Activated CD8-positive, alpha-beta T cell treated with anti-CD3 and anti-CD28 coated beads for 36 hours (primary cell): ENCODE measurements around the gene CHST15. TPM values are rescaled to one million over a fixed set of nuclear protein-coding genes. Genes with fewer than 3 reads are reported as not detected.

ENCODE experiments used
- ATAC-seq: fragments of 200-7000 bp; cut with Tn5 transposase; one replicate; pipeline ENCODE4 v1.10.0; 2021; ENCODE audit warnings: mild to moderate bottlenecking, moderate library complexity
- CTCF ChIA-PET: fragments of 350-600 bp; sonication (Branson Sonifier 250); formaldehyde crosslinking; loops from one replicate; lab custom pipeline; 2021; ENCODE audit warnings: antibody characterized with exemption; lab: Charles Lee
- POLR2A ChIA-PET: fragments of 350-600 bp; sonication (Branson Sonifier 250); formaldehyde crosslinking; loops from one replicate; lab custom pipeline; 2021; ENCODE audit warnings: antibody characterized with exemption; lab: Charles Lee
- DNase-seq: peaks from one replicate; pipeline ENCODE4 v3.0.0-alpha.2; 2020
- H3K27ac Mint-ChIP-seq: one replicate; pipeline ENCODE4 v1.8.0; 2021; ENCODE audit warnings: mild to moderate bottlenecking, mixed read lengths
- H3K27me3 Mint-ChIP-seq: one replicate; pipeline ENCODE4 v1.8.0; 2021; ENCODE audit warnings: mixed read lengths
- H3K36me3 Mint-ChIP-seq: one replicate; pipeline ENCODE4 v1.8.0; 2021; ENCODE audit warnings: low read depth, mixed read lengths
- H3K4me1 Mint-ChIP-seq: one replicate; pipeline ENCODE4 v1.8.0; 2021; ENCODE audit warnings: low read depth, mixed read lengths
- H3K4me3 Mint-ChIP-seq: one replicate; pipeline ENCODE4 v1.8.0; 2021; ENCODE audit warnings: mild to moderate bottlenecking, moderate library complexity, mixed read lengths
- H3K9me3 Mint-ChIP-seq: one replicate; pipeline ENCODE4 v1.8.0; 2021; ENCODE audit warnings: mixed read lengths
- intact Hi-C: fragments of 100-400 bp; cut with micrococcal nuclease; formaldehyde crosslinking; loops from one replicate; pipeline ENCODE4 v1.10.0; 2022
- total RNA-seq, 2 experiments: library from RNA; stranded (reverse); gene quantifications; one replicate each; pipeline ENCODE4 v1.2.3, GENCODE V29; 2021
- TF ChIP-seq, protein P1 (sequence below): fragments of 200-600 bp; IDR thresholded peaks from one replicate; pipeline ENCODE4 v1.8.0; 2022; ENCODE audit warnings: antibody characterized with exemption, mild to moderate bottlenecking

CHST15 gene
- total RNA-seq, 2 experiments from 2014 or later: 0.36 to 0.81 TPM

DNA sequence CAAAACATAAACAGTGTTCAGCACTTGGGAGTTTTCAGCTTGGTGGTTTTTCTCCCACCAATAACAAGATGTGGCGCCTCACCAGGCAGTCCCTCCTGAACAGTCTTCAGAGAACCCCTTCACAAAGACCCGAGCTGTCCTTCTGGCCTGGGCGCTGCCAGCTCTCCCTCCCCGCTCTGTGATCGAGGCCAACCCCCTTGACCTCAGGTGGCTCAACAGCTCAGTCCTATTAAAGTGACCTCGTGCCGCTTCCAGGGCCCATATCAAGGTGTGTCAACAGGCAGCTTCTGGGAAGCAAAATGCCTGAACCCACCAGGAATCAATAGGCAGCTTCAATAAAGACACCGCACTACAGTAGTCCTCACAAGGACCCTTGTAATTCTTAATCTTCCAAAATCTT is 63.3 kb downstream of the CHST15 start:
- ChIA-PET CTCF (interaction anchor here (0.8 to 0.9 kb wide), 2 partner anchors 36 to 359 kb away, joined by 3 read pairs; no protein-coding TSS in a partner anchor), POLR2A (interaction anchor here (0.8 kb wide), 1 partner anchor 383 kb away, joined by 3 read pairs; no protein-coding TSS in a partner anchor)
- DNase-seq (no peak), ATAC-seq (no peak)
- no peak overlapping the region for H3K4me3 Mint-ChIP-seq
- H3K9me3 Mint-ChIP-seq: no peaks in the 10 kb centered on the region
- intact Hi-C loops: no loop called here
- H3K27me3 Mint-ChIP-seq: peaks cover 2% of the 10 kb centered on the region
- H3K4me1 Mint-ChIP-seq: peaks cover 5% of the 10 kb centered on the region
- no peak overlapping the region for H3K27ac Mint-ChIP-seq
- TF ChIP-seq, protein P1, sequence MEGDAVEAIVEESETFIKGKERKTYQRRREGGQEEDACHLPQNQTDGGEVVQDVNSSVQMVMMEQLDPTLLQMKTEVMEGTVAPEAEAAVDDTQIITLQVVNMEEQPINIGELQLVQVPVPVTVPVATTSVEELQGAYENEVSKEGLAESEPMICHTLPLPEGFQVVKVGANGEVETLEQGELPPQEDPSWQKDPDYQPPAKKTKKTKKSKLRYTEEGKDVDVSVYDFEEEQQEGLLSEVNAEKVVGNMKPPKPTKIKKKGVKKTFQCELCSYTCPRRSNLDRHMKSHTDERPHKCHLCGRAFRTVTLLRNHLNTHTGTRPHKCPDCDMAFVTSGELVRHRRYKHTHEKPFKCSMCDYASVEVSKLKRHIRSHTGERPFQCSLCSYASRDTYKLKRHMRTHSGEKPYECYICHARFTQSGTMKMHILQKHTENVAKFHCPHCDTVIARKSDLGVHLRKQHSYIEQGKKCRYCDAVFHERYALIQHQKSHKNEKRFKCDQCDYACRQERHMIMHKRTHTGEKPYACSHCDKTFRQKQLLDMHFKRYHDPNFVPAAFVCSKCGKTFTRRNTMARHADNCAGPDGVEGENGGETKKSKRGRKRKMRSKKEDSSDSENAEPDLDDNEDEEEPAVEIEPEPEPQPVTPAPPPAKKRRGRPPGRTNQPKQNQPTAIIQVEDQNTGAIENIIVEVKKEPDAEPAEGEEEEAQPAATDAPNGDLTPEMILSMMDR: no peak
- no peaks in the 10 kb centered on the region for H3K36me3 Mint-ChIP-seq

- ChIA-PET POLR2A (interaction anchor here (0.8 kb wide), 1 partner anchor 383 kb away, joined by 3 read pairs; no protein-coding TSS in a partner anchor), CTCF (no interaction called here)
- no peaks in the 10 kb centered on the region for H3K36me3 Mint-ChIP-seq
- TF ChIP-seq, protein P1: no peak
- H3K4me1 Mint-ChIP-seq: peaks cover 10% of the 10 kb centered on the region
- H3K27ac Mint-ChIP-seq: no peak overlapping the region
- DNase-seq: no peak
- no peaks in the 10 kb centered on the region for H3K9me3 Mint-ChIP-seq
- H3K27me3 Mint-ChIP-seq: peaks cover 2% of the 10 kb centered on the region
- H3K4me3 Mint-ChIP-seq: no peak overlapping the region
- no peak for ATAC-seq
- intact Hi-C loops: no loop called here
These were observed 63.8 kb downstream of the CHST15 start for GRCh38 chr10:124029559-124029958.

GRCh38 chr10:124028700-124029480 is 64.5 kb downstream of the CHST15 start:
- no peaks in the 10 kb centered on the region for H3K36me3 Mint-ChIP-seq
- TF ChIP-seq, protein P1: no peak
- CTCF ChIA-PET: no interaction called here
- intact Hi-C loops: no loop called here
- ATAC-seq (no peak), DNase-seq (no peak)
- no peak overlapping the region for H3K27ac Mint-ChIP-seq
- peaks cover 2% of the 10 kb centered on the region for H3K27me3 Mint-ChIP-seq
- H3K4me3 Mint-ChIP-seq: no peak overlapping the region
- POLR2A ChIA-PET: interaction anchor here (0.8 kb wide), 1 partner anchor 384 kb away, joined by 3 read pairs; no protein-coding TSS in a partner anchor
- no peaks in the 10 kb centered on the region for H3K9me3 Mint-ChIP-seq
- peaks cover 10% of the 10 kb centered on the region for H3K4me1 Mint-ChIP-seq

- Mint-ChIP-seq H3K36me3 (no peaks in the 10 kb centered on the region), H3K27ac (no peak overlapping the region), H3K9me3 (no peaks in the 10 kb centered on the region), H3K4me3 (no peak overlapping the region), H3K27me3 (peaks cover 2% of the 10 kb centered on the region), H3K4me1 (peaks cover 10% of the 10 kb centered on the region)
- ATAC-seq: no peak
- intact Hi-C loops: no loop called here
- ChIA-PET CTCF (no interaction called here), POLR2A (no interaction called here)
- DNase-seq: no peak
- TF ChIP-seq, protein P1: no peak
These were observed 65.7 kb downstream of the CHST15 start for GRCh38 chr10:124027651-124028050.

GRCh38 chr10:124027031-124027611 is 66.3 kb downstream of the CHST15 start:
- Mint-ChIP-seq H3K36me3 (no peaks in the 10 kb centered on the region), H3K9me3 (no peaks in the 10 kb centered on the region), H3K4me1 (peaks cover 10% of the 10 kb centered on the region), H3K4me3 (no peak overlapping the region), H3K27me3 (peaks cover 2% of the 10 kb centered on the region), H3K27ac (no peak overlapping the region)
- ATAC-seq (no peak), DNase-seq (no peak)
- ChIA-PET POLR2A (no interaction called here), CTCF (interaction anchor here (1.0 kb wide), 1 partner anchor 362 kb away, joined by 4 read pairs; no protein-coding TSS in a partner anchor)
- intact Hi-C loops: no loop called here
- TF ChIP-seq, protein P1: no peak
